Spleen (tissue), 7 donors: ENCODE data around the gene RPTOR.

Experiments used
- CTCF ChIP-seq, 11 experiments: fragments of 200-600 bp in 7 of 11; fragments of 450-650 bp in 4 of 11; sonication (generic) in 4 of 11; IDR thresholded peaks in 8 of 11; conservative IDR thresholded peaks in 3 of 11; 1 replicate in 7 of 11; 2 replicates in 4 of 11; pipeline versions ENCODE4 v1.4.0 to v1.8.0; 2016 to 2021; ENCODE audit warnings: antibody characterized with exemption in 11 of 11, inconsistent platforms in 4 of 11, mild to moderate bottlenecking in 1 of 11
- POLR2A ChIP-seq, 3 donors: fragments of 450-650 bp; IDR thresholded peaks; one replicate each; pipeline ENCODE4 v1.5.1; 2017; ENCODE audit warnings: antibody characterized with exemption in 3 of 3, mild to moderate bottlenecking in 1 of 3
- donor health status: DM: no; HTN: no; CAD: no; lungs with moderate emphysema.
- donor health status: DM: no; HTN: no; CAD: no.
- donor health status: DM: no; HTN: no; CAD: no.

- TF ChIP-seq CTCF (IDR thresholded peaks at IDR 0.05 in 8 of 11, conservative IDR thresholded peaks at IDR 0.05 in 3 of 11) (no peak), POLR2A (IDR thresholded peaks at IDR 0.05) (no peak)
Measured at GRCh38 chr17:80608326-80608725, 63.7 kb downstream of the RPTOR start.
